ENCODE measurements around the gene BET1.

GRCh38 chr7:93985101-93985500, 19.1 kb downstream of the BET1 start:
- TF ChIP-seq EZH2 (IDR thresholded peaks at IDR 0.05) (no peak), EZH2phosphoT487 (IDR thresholded peaks at IDR 0.05) (no peak), CTCF (IDR thresholded peaks at IDR 0.05) (no peak)
